GM19239 (cell line): Measurements from ENCODE around the gene CDNF.
"Not testable (repeated sequence)": the region's sequence is repeated elsewhere in the genome, so short reads cannot be mapped to it uniquely, and the experiment has no call there.

ENCODE experiments used
- DNase-seq: peaks from one replicate; pipeline ENCODE4 v3.0.0; 2011; ENCODE audit warnings: low spot score; ENCODE audit not compliant: insufficient read length
- FAIRE-seq: peaks from 2 replicates; lab custom pipeline; 2011; peaks lifted over from hg19 to GRCh38; lab: Jason Lieb, UNC

CDNF gene

GRCh38 chr10:14837757-14838581 is at the start of gene CDNF, which contains the start of the genes HSPA14 and MSANTD7:
Gene CDNF (minus strand): TSS chr10:14838037. CDS start chr10:14837946, 91 bp downstream.
Gene HSPA14 (plus strand): TSS chr10:14838306. CDS start chr10:14838403, 97 bp downstream.
Gene MSANTD7 (plus strand): TSS chr10:14838306. CDS start chr10:14842285, 3,979 bp downstream.
- FAIRE-seq = peak; percentile 97
- peak; percentile 92 for DNase-seq

GRCh38 chr10:14884082-14884481 is 46.2 kb upstream of the CDNF start:
- DNase-seq (no peak), FAIRE-seq (peak; percentile 66)

GRCh38 chr10:14880229-14880628 is 42.4 kb upstream of the CDNF start:
- DNase-seq (no peak), FAIRE-seq (no peak)

GRCh38 chr10:14879928-14880193 is 42.0 kb upstream of the CDNF start:
- no peak for FAIRE-seq
- DNase-seq = no peak

- no peak for DNase-seq
- no peak for FAIRE-seq
Observed at GRCh38 chr10:14879124-14879927, 41.5 kb upstream of the CDNF start.

GRCh38 chr10:14878266-14879123 is 40.7 kb upstream of the CDNF start, which contains the start of gene SUV39H2:
Gene SUV39H2 (plus strand): TSS chr10:14878866. CDS start chr10:14878889, 23 bp downstream.
- DNase-seq = peak; percentile 97
- peak; percentile 93 for FAIRE-seq

GRCh38 chr10:14876764-14877163 is 38.9 kb upstream of the CDNF start:
- peak; percentile 14 for FAIRE-seq
- DNase-seq = no peak

- DNase-seq (no peak), FAIRE-seq (no peak)
Observed at GRCh38 chr10:14875941-14876340, 38.1 kb upstream of the CDNF start.

- no peak for DNase-seq
Observed at GRCh38 chr10:14873090-14873760, 35.4 kb upstream of the CDNF start.

GRCh38 chr10:14864871-14865270 is 27.0 kb upstream of the CDNF start:
- FAIRE-seq, DNase-seq: not testable (repeated sequence)

More at GRCh38 chr10:14873090-14873760, 35.4 kb upstream of the CDNF start:
- no peak for FAIRE-seq

GRCh38 chr10:14864466-14864865 is 26.6 kb upstream of the CDNF start:
- not testable (repeated sequence) for DNase-seq, FAIRE-seq

- FAIRE-seq (no peak), DNase-seq (no peak)
Observed at GRCh38 chr10:14860791-14861190, 23.0 kb upstream of the CDNF start.

- DNase-seq = no peak
- FAIRE-seq = no peak
Observed at GRCh38 chr10:14859775-14860174, 21.9 kb upstream of the CDNF start.

- FAIRE-seq (no peak), DNase-seq (no peak)
Observed at GRCh38 chr10:14859043-14859442, 21.2 kb upstream of the CDNF start.

GRCh38 chr10:14858338-14858960 is 20.6 kb upstream of the CDNF start:
- no peak for DNase-seq
- no peak for FAIRE-seq

GRCh38 chr10:14855453-14855852 is 17.6 kb upstream of the CDNF start:
- DNase-seq (no peak), FAIRE-seq (no peak)

GRCh38 chr10:14852236-14852635 is 14.4 kb upstream of the CDNF start:
- FAIRE-seq = no peak
- no peak for DNase-seq

- DNase-seq (no peak), FAIRE-seq (no peak)
Observed at GRCh38 chr10:14844948-14845347, 7.1 kb upstream of the CDNF start.

GRCh38 chr10:14843327-14843988 is 5.6 kb upstream of the CDNF start:
- no peak for DNase-seq
- FAIRE-seq = no peak
